Tongue (tissue), 2 donors: ENCODE measurements around the gene FERMT3. TPM values are rescaled to one million over a fixed set of nuclear protein-coding genes. Genes with fewer than 3 reads are reported as not detected.
"Not testable (repeated sequence)": the region's sequence is repeated elsewhere in the genome, so short reads cannot be mapped to it uniquely, and the experiment has no call there.

ENCODE experiments used
- DNase-seq: peaks from one replicate; pipeline ENCODE4 v3.0.0-alpha.2; 2015
- total RNA-seq: library from RNA; depleted of rRNA; stranded (reverse); fragments of >200 nt; gene quantifications from one replicate; pipeline ENCODE4 v1.2.3, GENCODE V29; 2014

Gene FERMT3
- total RNA-seq, 1 donor from 2014 or later, result 5.7 TPM

GRCh38 chr11:64235437-64236161 is 29.1 kb downstream of the FERMT3 start:
- DNase-seq, result no peak

DNA sequence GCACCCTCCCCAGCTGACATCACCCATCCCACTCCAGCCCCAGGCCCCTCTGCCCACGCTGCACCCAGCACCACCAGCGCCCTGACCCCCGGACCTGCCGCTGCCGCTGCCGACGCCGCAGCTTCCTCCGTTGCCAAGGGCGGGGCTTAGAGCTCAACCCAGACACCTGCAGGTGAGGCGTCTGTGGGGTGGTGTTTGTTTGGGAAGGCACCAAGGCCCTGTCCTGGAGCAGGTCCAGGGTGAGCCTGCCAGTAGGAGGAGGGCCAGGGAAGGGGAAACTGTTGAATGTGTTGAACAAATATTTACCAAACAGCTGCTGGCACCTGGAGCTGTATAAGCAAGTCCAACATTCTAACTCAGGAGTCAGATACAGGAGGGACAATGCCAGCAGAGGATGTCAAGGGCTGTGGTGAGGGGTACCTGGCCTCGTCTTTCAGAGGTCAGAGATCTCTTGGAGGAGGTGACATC is 31.0 kb downstream of the FERMT3 start:
- DNase-seq, result peak; percentile 56

GRCh38 chr11:64238076-64238475 is 31.6 kb downstream of the FERMT3 start:
- DNase-seq, result no peak

DNA sequence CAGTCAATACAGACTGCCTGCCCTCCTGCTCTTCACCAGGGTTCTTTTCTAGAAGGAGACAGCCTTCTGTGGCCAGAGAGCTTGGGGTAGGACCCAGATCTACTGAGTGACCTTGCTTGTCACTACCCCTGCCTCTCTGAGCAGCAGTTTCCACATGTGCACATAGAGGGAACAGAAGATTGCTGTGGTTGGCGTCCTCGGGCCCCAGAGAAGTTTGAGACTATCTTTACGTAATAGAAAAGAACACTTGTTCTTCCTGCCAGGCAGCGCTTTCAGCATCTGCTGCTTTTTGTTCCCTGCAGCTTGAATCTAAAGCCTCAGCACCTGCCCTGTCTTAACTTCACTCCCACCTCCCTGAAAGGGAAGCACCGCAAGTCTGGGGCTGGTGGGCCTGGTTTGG is 32.5 kb downstream of the FERMT3 start:
- DNase-seq, result no peak

DNA sequence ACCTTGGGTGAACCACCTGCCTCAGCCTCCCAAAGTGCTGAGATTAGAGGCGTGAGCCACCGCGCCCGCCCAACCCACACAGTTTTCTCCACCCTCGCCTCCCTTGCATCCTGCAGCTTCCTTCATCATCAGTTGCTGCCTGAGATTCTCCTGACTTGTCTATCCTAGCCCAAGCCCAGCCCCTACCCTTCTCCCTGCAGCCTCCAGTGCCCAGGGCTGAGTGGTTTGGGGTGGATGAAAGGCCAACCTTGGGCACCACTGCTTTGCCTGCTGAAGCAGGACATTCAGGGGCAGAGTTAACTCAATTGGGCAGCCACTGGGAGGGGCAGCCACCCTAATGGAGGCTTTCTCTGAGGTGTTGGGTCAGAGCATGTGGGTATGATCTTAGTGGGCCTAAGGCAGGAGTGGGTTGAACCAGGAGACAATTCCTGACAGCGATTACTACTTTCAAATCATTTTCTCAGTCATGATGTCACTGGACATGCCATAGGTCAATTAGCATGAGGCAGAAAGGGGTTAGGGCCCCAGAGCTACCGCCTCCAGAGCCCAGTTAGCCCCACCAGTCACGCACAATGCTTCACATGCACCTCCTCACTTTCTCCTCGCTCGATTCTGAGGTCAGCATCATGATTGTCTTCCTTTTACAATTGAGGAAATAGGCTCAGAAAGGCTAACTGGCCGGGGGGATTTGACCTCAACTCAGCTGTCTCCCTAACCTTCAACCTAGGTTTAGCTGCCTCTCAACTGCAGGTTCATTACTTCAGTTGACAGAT is 33.3 kb downstream of the FERMT3 start:
- no peak for DNase-seq

DNA sequence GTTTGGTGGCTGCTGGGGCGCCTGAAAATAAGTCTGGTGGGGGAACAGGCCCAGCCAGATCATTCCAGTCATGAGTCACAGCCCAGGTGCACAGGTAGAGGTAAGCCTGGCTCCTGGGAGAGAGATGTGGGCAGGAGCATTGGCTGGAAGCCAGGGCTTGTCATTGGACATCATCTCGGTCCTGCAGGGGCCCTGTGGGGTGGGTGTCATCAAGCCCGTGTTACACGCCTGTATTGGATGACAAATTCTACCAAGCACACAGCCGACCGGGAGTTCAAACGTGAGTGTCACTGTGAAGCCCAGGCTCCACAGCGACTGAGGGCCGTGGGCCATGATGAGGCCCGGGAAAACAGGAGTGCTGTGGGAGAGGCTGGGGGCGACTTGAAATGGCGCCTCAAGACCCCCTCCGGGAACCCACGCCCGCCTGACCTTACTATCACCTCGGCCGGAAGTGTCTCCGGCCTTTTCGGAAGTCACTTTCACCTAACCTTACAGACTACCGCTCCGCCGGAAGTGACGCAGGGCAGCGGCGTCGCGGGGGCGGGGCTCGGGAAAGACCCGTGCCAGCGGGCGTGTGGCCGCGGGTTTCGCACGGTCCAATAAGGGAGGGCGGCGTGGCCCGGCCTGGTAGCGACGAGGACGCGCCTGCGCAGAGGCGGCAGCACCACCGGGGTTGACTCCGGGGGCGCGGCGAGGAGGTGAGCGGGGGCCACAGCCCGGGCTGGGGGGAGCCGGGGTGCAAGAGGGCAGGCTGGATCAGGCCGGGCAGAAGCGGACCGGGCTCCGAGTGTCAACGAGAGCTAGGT is 34.1 kb downstream of the FERMT3 start, which contains the start of gene FKBP2:
Gene FKBP2 (plus strand): TSS at position 661 of the 806 bp plus-strand sequence. CDS start 1,293 bp downstream, outside the sequence.
- DNase-seq, result peak; percentile 99

GRCh38 chr11:64241241-64241490 is 34.6 kb downstream of the FERMT3 start:
- DNase-seq, result peak; percentile 100

- peak; percentile 58 for DNase-seq
Observed at GRCh38 chr11:64241491-64242374, 35.2 kb downstream of the FERMT3 start.

GRCh38 chr11:64243236-64243854 is 36.8 kb downstream of the FERMT3 start:
- no peak for DNase-seq

GRCh38 chr11:64244107-64244506 is 37.6 kb downstream of the FERMT3 start:
- no peak for DNase-seq

GRCh38 chr11:64244966-64245365 is 38.4 kb downstream of the FERMT3 start:
- DNase-seq, result no peak

DNA sequence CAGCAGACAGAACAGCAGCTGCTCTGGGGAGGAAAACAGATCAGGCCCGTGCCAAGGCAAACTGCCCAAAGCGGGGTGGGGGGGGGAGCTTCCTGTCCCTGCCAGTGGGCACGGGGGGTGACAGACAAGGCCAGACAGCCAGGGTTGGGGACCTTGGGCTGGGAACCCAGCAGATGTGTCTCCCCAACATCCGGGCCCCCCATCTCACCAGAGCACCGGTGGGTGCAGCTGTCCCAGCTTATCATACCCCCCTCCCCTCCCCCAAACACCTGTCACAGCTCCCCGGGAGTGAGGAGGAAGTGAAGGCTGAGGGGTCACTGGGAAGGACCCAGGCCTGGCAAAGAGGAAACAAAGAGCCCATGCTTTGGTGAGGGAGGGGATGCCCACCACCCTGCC is 38.9 kb downstream of the FERMT3 start:
- peak; percentile 90 for DNase-seq

DNA sequence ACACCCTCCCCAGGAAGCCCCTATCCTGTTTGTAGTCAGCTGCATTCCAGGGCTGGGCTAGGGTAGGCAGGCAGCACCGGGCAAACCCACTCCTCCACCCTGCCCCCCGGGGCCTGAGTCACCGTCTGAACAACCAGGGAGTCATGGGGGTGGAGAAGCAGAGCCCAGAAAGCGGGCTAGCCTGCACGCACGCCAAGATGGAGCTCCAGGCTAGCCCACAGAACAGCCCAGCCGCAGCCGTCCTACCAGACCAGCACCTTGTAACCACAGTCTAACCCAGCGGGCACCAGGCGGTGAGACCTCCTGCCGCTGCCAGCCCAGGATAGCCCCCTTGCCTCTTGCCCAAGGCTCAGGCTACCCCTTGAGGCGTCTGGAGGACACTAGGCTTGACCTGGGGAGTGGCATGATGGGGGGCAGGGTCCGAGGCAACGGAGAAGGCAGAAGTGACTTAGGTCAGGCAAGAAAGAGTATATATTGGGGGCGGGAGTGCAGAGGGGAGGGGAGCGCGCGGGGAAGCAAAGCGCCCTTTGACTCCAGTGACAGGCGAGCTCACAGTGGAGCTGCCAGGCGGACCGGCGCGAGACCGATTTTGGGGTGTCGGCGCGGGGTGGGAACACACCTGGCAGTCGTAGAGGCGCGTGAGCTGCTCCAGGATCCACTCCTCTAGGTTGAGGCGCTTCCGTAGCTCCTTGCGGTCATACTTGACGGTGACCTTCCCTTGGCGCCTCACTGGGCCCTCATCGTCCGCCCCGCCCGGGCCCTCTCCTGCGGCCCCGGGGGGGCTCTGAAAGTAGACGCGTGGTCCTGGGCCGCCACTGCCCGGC is 39.5 kb downstream of the FERMT3 start:
- DNase-seq, result peak; percentile 90

DNA sequence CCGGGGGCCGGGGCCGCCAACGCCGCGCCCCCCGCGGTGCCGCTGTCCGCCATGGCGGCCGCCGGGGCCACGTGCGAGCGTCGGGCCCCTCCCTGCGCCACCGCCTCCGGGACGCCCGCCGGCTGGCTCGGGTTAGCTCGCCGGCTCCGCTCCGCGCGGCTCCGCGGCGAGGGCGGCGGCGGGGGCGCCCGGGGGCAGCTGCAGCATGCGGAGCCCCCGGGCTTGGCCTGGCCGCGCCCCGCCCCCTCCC is 40.0 kb downstream of the FERMT3 start:
- not testable (repeated sequence) for DNase-seq

DNA sequence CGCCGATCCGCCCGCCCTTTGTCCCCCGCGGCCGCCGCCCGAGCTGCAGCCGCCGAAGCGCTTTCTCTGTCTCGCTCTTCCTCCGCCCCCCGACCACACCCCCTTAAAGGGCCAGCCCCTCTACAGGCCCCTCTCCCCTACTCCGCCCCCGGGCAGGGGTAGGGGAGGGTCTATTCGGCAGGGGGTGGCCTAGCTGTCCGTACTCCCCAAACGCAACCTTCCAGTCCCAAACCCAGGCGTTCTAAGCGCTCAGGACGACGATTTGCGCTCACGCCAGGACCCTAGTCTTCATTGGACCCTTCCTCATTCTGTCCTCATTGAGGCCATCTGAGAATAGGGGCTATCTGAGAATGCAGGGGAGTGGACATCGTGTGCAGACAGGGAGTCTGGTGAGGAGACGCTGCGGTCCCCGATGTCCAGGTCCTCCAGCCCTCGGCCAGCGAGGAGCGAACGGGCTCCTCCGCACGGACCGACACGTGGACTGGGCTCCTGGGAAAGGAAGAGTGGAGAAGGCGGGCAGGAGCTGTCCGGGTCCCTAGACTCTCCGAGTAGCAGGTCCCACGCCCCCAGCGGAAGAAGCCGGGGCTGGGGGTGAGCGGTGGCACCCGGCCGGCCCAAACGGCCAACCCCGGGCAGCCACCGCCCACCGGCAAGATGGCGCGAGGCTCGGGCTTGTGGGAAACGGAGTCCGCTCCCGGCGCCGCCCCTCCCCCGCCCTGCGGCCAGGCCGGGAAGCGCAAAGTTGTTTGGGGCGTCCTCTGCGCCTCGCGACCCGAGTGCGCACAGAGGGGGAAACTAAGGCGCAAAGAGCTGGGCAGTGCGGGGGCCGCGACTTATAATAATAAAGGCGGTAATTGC is 40.6 kb downstream of the FERMT3 start, which contains the start of gene PPP1R14B:
Gene PPP1R14B (minus strand): TSS at position 73 of the 858 bp plus-strand sequence. CDS start 270 bp downstream, outside the sequence.
- DNase-seq, result peak; percentile 95

- DNase-seq, result peak; percentile 54
Observed at GRCh38 chr11:64247729-64248531, 41.4 kb downstream of the FERMT3 start.

DNA sequence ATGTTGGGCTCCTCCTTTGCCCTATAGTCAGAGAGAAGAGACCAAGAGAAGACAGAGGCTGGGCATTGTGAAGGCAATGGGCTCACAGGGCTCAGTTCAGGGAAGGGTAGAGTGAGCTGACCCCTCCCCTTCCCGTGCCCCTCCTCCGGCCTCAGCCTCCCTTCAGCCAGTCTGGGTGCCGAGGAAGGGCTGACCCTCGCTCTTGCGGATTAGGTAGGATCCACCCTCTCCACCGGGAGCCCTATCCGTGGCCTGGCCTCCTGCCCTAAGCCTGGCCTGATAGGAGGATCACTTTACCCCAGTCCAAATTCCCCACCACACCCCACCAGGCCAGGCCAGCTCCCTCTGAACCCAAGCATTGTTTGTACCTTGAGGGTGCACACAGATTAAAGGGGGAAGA is 42.1 kb downstream of the FERMT3 start:
- no peak for DNase-seq

DNA sequence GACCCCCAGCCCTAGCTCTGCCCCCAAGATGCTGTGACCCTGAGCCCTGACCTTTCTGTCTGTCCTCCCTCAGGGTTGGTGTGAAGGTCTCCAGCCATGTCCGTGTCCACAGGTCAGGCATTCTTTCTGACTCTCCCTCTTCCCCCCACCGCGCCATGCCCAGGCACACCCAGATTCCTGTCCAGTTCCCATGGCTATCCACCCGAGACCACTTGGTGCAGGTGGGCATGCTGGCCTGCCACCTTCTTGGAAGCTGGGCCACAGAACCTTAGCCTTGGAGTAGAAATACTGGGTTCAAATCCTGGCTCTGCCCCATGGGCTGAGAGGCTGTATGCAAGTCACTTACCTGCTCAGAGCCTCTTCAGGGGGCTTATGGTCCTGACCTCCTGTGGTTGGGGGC is 42.5 kb downstream of the FERMT3 start:
- no peak for DNase-seq
